ENCODE measurements around the gene CAST.
"Not testable (repeated sequence)": the region's sequence is repeated elsewhere in the genome, so short reads cannot be mapped to it uniquely, and the experiment has no call there.

The CAST gene

GRCh38 chr5:96714951-96715451 is 52.8 kb downstream of the CAST start:
- peak; percentile 80 for DNase-seq (ENCODE audit: low spot score)

GRCh38 chr5:96716007-96716406 is 53.8 kb downstream of the CAST start:
- no peak for DNase-seq (ENCODE audit: low spot score)

- no peak for DNase-seq (ENCODE audit: low spot score)
Measured at GRCh38 chr5:96716716-96717115, 54.5 kb downstream of the CAST start.

GRCh38 chr5:96717874-96718273 is 55.7 kb downstream of the CAST start:
- DNase-seq (ENCODE audit: low spot score): no peak

- no peak for DNase-seq (ENCODE audit: low spot score)
Measured at GRCh38 chr5:96718635-96719077, 56.5 kb downstream of the CAST start.

GRCh38 chr5:96720408-96720807 is 58.2 kb downstream of the CAST start:
- DNase-seq (ENCODE audit: low spot score): no peak

GRCh38 chr5:96721351-96721977 is 59.3 kb downstream of the CAST start:
- DNase-seq (ENCODE audit: low spot score): peak; percentile 28

DNA sequence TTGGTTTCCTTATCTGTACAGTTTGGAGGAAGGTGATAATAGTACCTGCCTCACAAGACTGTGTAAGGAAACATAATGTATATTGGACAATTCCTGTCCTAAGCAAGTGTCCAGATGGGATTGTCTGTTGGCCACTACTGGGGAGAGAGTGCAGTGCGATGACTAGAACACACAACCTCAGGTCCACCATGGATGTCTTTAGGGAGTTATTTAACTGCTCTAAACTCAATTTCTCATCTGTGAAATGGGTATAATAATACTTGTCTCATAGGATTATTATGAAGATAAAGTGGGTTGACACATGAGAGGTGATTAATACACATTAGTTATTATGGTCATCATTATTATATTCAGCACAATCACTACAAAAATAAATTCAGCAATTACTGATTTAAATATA is 63.1 kb downstream of the CAST start:
- no peak for DNase-seq (ENCODE audit: low spot score)

- DNase-seq (ENCODE audit: low spot score): no peak
Measured at GRCh38 chr5:96726802-96727201, 64.6 kb downstream of the CAST start.

DNA sequence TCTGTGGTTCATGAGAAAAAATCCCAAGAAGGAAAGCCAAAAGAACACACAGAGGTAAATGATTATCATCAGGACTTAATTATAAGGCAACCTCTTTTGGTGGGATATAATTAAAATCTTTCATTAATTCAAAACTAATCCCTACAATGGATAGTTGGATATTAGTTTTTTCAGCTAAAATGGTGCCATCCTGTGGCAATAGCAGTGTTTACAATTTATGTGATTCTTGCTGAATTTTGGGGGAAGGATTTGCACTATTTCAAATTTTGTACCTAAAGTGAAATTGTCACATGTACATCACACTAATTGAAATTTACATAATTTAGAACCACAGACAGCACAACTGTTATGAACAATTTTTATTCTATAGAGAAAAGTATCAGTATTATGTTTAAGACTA is 67.0 kb downstream of the CAST start:
- DNase-seq (ENCODE audit: low spot score): no peak

GRCh38 chr5:96730586-96730985 is 68.4 kb downstream of the CAST start:
- DNase-seq (ENCODE audit: low spot score): no peak

DNA sequence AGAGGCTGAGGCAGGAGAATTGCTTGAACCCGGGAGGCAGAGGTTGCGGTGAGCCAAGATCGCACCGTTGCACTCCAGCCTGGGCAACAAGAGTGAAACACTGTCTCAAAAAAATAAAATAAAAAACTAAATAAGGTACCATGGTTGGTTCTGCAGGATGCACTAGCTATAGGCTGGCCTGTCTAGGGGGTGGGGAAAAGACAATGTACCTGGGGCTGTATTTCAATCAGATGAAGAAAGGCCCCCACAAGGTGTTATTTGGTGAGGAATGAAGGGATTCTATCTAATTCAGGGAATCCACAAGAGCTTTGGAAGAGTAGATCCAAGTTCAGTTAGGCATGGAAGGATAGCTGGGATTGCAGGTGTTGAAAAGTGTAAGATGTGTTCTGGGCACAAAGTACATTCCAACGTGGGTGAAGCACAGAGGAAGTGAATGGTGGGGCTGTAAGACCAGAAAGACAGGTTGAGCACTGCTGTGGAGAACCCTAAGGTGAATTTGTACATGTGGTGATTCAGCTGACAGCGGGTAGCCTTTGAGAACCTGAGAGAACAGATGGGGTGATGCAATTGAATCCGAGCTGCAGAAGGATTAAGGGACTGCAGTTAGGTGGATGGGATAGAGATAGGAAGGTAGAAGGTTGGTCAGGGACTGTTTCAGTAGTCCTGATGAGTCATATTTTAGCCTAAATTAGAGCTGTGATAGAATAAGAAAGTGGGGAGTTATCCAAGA is 71.8 kb downstream of the CAST start:
- DNase-seq (ENCODE audit: low spot score): no peak

DNA sequence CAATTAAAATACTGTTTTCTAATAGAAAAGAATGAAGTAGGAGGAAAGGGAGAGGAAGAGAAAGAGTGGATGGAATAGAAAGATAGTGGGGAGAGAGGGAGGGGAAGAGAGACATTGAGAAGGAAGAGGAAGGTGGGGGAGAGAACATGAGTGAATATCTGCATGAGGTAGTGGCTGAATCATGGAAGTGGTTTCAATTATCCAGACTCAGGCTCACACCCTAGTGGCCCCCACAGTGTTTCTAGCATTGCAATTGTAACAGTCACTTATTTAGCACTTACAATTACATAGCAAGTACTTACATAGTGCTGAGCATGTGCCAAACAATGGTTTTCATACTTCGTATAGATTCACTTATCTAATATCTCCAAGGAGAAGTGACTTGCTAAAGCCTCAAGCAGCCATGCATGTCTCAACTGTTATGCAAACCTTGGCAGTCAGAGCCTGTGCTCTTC is 72.7 kb downstream of the CAST start:
- DNase-seq (ENCODE audit: low spot score): peak; percentile 45

DNA sequence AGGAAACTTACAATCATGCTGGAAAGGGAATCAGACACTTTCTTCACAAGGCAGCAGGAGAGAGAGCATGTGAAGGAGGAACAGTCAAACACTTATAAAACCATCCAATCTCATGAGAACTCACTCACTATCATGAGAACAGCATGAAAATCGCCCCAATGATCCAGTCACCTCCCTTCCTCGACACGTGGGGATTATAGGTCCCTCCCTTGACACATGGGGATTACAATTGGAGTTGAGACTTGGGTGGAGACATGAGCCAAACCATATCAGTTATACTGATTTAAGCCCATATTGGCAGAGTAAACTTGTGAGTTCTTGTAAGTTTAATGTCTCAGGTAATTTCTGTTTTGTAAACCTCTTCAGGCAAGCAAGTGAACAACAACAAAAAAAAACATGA is 74.8 kb downstream of the CAST start:
- DNase-seq (ENCODE audit: low spot score): no peak

DNA sequence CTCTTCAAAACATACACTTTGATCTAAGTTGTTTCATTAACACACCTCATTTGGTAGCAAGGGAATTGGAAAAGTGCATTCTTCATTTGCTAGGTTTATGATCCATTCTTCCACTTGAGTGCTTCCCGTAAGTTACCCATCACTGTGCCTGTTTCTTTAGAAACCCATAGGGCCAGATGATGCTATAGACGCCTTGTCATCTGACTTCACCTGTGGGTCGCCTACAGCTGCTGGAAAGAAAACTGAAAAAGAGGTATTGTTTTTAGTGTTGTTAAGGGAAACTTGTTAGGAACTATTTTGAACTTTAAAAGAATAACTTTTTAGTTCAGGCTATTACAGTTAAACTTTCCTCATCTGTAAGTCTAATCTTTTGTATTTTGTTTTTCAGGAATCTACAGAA is 78.9 kb downstream of the CAST start:
- DNase-seq (ENCODE audit: low spot score): no peak

- DNase-seq (ENCODE audit: low spot score): no peak
Measured at GRCh38 chr5:96741891-96742309, 79.7 kb downstream of the CAST start.

DNA sequence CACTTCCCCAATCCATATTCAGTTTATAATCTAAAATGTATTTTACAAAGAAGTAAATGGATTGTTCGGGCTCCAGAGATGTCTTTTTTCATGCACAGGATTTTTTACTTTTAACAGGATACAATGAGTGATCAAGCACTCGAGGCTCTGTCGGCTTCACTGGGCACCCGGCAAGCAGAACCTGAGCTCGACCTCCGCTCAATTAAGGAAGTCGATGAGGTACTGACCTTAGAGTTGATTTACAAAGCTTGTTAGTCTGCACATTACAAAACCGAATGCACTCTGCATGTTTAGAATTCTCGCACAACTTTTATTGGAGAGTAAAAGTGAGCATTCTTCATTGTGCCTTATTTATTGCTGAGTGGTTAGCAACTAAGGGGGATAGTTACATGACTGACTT is 80.4 kb downstream of the CAST start:
- DNase-seq (ENCODE audit: low spot score): no peak

- peak; percentile 70 for DNase-seq (ENCODE audit: low spot score)
Measured at GRCh38 chr5:96743065-96743768, 81.0 kb downstream of the CAST start.

DNA sequence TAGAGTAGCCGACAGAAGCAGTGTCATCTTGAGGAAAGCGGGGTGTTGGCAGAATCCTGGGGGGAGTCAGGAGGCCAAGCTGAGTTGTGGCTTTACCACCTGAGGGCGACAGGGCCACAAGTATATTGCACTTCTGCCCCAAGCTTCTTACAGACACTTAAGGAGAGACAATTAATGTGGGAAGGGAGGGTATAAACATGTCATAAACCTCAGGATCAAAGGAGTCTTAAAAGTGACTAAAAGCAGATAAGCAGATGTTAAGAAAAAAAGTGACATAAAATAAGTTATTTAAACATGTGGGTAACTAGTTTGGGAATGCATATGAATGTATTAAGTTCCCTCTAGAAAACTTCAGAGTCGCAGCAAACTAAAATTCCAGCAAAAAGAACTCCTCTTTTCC is 81.6 kb downstream of the CAST start:
- no peak for DNase-seq (ENCODE audit: low spot score)

DNA sequence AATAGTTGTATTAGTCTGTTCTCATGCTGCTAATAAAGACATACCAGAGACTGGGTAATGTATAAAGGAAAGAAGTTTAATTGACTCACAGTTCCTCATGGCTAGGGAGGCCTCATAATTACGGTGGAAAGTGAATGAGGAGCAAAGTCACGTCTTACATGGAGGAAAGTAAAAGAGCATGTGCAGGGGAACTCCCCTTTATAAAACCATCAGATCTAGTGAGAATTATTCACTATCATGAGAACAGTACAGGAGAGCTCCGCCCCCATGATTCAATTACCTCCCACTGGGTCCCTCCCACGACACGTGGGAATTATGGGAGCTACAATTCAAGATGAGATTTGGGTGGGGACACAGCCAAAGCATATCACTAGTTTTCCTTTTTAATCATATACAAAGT is 82.0 kb downstream of the CAST start:
- DNase-seq (ENCODE audit: low spot score): not testable (repeated sequence)

DNA sequence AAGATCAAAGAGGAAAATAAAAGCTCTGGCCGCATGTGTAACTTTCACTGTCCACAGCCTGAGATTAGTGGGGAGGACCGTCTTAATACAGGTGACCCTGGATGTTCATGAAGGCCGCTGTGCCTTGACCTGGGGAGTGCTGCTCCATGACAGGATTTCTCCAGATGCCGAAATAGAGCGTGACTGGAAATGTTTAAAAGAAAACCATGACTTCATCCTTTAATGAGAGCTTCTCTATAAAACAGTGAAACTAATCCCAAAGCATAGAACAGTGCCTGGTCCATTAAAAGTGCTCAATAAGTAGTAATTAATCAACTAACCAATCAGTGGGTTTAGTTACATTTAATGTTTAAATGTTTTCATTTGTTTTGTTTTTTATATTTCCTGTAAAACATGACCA is 82.8 kb downstream of the CAST start:
- no peak for DNase-seq (ENCODE audit: low spot score)

DNA sequence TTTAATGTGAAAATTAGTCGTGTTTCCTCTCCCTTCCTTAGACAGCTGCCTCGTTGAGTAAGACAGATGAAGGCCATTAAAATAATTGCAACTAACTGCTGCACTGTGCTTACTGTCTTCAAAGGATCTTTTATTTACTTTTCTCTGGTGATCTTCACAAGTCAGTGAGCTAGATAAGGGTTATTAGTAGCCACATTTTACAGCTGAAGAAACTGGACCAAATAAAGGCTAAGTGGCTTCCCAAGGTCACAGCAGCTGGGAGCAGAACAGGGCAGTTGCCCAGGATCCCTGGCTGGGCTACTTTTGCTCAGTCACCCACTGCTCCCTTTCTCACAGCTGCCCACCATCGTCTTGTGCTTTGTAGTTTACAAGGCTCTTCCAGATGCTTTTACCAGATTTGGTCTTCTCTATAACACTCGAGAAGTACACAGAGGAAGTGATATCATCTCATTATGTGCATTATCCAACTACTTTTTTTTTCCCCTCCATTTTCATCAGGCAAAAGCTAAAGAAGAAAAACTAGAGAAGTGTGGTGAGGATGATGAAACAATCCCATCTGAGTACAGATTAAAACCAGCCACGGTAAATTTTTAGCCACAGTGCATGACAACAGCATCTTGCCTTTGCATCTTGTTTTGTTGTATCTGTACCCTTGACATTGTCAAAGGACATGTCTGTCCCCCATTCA is 83.8 kb downstream of the CAST start:
- DNase-seq (ENCODE audit: low spot score): no peak

All from AG20443 (cell line).